GM23248 (cell line): ENCODE data around the gene SEC24D. TPM values are rescaled to one million over a fixed set of nuclear protein-coding genes. Genes with fewer than 3 reads are reported as not detected.
A peak's percentile ranks its signal among the peaks of the same experiment; 100 is the strongest.

Source experiments
- DNase-seq: peaks from one replicate; pipeline ENCODE4 v3.0.0-alpha.2; 2015
- H2AFZ ChIP-seq: fragments of 200-600 bp; sonication (generic); 2 replicates; pipeline ENCODE4 v1.6.1; 2016; ENCODE audit warnings: antibody characterized with exemption
- H3F3A ChIP-seq: fragments of 200-600 bp; sonication (generic); 2 replicates; pipeline ENCODE4 v1.6.1; 2016; ENCODE audit warnings: mild to moderate bottlenecking, antibody characterized with exemption, mixed run types; ENCODE audit not compliant: insufficient read depth
- H3K27ac ChIP-seq: fragments of 200-600 bp; sonication (generic); 2 replicates; pipeline ENCODE4 v1.5.1; 2016; ENCODE audit warnings: mild to moderate bottlenecking
- H3K27me3 ChIP-seq: fragments of 200-600 bp; sonication (generic); replicated peaks from 2 replicates; pipeline ENCODE4 v1.6.1; 2016; ENCODE audit warnings: mild to moderate bottlenecking; ENCODE audit not compliant: insufficient read depth
- H3K36me3 ChIP-seq: fragments of 200-600 bp; sonication (generic); 2 replicates; pipeline ENCODE4 v1.6.1; 2016; ENCODE audit warnings: low read depth, mild to moderate bottlenecking
- H3K4me1 ChIP-seq: fragments of 200-600 bp; sonication (generic); 2 replicates; pipeline ENCODE4 v1.6.1; 2016; ENCODE audit warnings: mild to moderate bottlenecking; ENCODE audit not compliant: insufficient read depth
- H3K4me2 ChIP-seq: fragments of 200-600 bp; sonication (generic); one replicate; pipeline ENCODE4 v1.6.1; 2016; ENCODE audit warnings: mild to moderate bottlenecking; ENCODE audit not compliant: unreplicated experiment
- H3K4me3 ChIP-seq: fragments of 200-600 bp; sonication (generic); 2 replicates; pipeline ENCODE4 v1.5.1; 2016; ENCODE audit warnings: mild to moderate bottlenecking
- H3K79me2 ChIP-seq: fragments of 200-600 bp; sonication (generic); 2 replicates; pipeline ENCODE4 v1.6.1; 2016; ENCODE audit warnings: mild to moderate bottlenecking; ENCODE audit not compliant: insufficient read depth
- H3K9ac ChIP-seq: fragments of 200-600 bp; sonication (generic); 2 replicates; pipeline ENCODE4 v1.6.1; 2016; ENCODE audit warnings: mild to moderate bottlenecking
- H3K9me2 ChIP-seq: fragments of 200-600 bp; sonication (generic); 2 replicates; pipeline ENCODE4 v1.6.1; 2016; ENCODE audit warnings: mixed run types, mild to moderate bottlenecking, moderate library complexity; ENCODE audit not compliant: insufficient read depth
- H3K9me3 ChIP-seq: fragments of 200-600 bp; sonication (generic); one replicate; pipeline ENCODE4 v1.6.1; 2017; ENCODE audit warnings: low read depth
- H4K20me1 ChIP-seq: fragments of 200-600 bp; sonication (generic); 2 replicates; pipeline ENCODE4 v1.6.0; 2016; ENCODE audit not compliant: insufficient read depth
- EZH2 ChIP-seq: fragments of 200-600 bp; sonication (generic); IDR thresholded peaks from 2 replicates; pipeline ENCODE4 v1.6.1; 2018; ENCODE audit warnings: antibody characterized with exemption, mild to moderate bottlenecking; ENCODE audit not compliant: insufficient read depth, poor library complexity, severe bottlenecking
- EZH2phosphoT487 ChIP-seq: fragments of 200-600 bp; sonication (generic); IDR thresholded peaks from 2 replicates; pipeline ENCODE4 v1.6.1; 2018; ENCODE audit warnings: antibody characterized with exemption, moderate library complexity, mild to moderate bottlenecking, low read depth; ENCODE audit not compliant: insufficient read depth
- WGBS, 2 experiments: methylation state at CpG; one replicate each; pipeline ENCODE4 v1.1.6; 2015 to 2017; ENCODE audit warnings: low lambda C conversion rate in 2 of 2, low coverage in 1 of 2; ENCODE audit errors: missing lambda C conversion rate in 2 of 2; 5-methylcytosine and 5-hydroxymethylcytosine counted together
- in situ Hi-C: fragments of 300-500 bp; cut with MboI; formaldehyde crosslinking; loops from 2 replicates; pipeline ENCODE4 v1.15.0; 2020
- polyA plus RNA-seq: library from polyadenylated mRNA; unstranded; fragments of >200 nt; fragmentation: Nextera tagmentation; extraction: Ambion mirVana; gene quantifications from 2 replicates; pipeline ENCODE4 v1.2.1, GENCODE V29; 2016
- total RNA-seq: library from RNA; depleted of rRNA; stranded (reverse); fragments of >200 nt; shearing (Covaris generic); gene quantifications from 2 replicates; pipeline ENCODE4 v1.2.3, GENCODE V29; 2014

The SEC24D gene
- total and polyA plus RNA-seq, 2 experiments from 2014 or later, result 136 to 148 TPM

DNA sequence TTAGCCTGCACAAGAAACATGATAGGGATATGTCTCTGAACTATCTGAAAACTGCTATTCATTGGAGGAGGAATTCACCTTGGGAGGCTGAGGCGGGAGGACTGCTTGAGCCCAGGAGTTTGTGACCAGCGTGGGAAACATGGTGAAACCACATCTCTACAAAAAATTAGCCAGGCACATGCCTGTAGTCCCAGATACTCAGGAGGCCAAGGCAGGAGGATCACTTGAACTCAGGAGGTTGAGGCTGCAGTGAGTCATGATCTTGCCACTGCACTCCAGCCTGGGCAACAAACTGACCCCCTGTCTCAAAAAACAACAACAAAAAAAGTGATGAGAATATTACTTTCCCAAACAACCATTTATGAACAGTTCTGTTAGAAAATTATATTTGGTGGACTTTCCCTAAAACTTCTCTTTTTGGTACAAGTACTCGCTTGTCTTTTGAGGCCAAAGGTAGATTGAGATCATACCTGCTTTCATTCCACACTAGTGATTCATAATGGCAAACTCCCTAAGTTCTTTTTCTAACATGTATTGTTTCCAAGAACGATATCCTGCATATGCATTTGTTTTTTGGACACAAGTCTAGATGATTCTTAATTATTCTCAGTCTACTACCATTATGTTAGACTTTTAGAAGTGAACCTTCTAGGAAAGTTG is 117.3 kb downstream of the SEC24D start:
- Histone ChIP-seq H3K4me1 (no peaks in the 10 kb centered on the region), H3K4me3 (no peak overlapping the region), H3F3A (peaks cover 80% of the 10 kb centered on the region), H3K27ac (no peak overlapping the region), H3K79me2 (peaks cover 8% of the 10 kb centered on the region; the same call in 1 of the 2 replicates), H3K27me3 (no peaks in the 10 kb centered on the region), H3K9me2 (no peaks in the 10 kb centered on the region), H4K20me1 (no peaks in the 10 kb centered on the region), H3K4me2 (no peak overlapping the region), H2AFZ (no peak overlapping the region), H3K9me3 (no peaks in the 10 kb centered on the region), H3K36me3 (peaks cover 47% of the 10 kb centered on the region), H3K9ac (no peak overlapping the region)
- in situ Hi-C loops, result no loop called here
- DNase-seq, result no peak
- WGBS, 2 experiments, result 82 to 89% methylated on average over 4 of the region's 4 CpGs
- TF ChIP-seq EZH2phosphoT487 (no peak), EZH2 (no peak)

DNA sequence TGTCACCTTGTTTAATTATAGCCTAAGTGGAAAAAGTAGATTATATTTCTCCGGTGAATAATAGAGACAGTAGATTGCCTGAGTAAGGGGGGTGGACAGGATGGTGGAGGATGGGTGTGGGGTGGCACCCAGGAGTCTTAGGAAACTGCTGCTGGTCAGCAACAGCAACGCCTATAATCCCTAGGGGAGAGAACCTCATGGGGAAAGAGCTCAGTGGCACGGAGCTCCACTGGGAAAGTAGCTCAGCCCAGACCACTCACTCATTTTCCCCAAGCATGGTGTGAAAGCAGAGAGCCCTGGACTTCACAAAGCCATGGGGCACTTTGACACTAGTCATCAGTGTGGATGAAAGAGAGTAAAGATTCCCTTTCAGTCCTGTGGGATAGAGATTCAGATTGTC is 119.6 kb downstream of the SEC24D start:
- H3K9me2 ChIP-seq, result no peaks in the 10 kb centered on the region
- no peak for DNase-seq
- no peaks in the 10 kb centered on the region for H3K79me2 ChIP-seq
- H3K4me3 ChIP-seq, result no peak overlapping the region
- in situ Hi-C loops, result no loop called here
- H4K20me1 ChIP-seq, result no peaks in the 10 kb centered on the region
- H3K36me3 ChIP-seq, result peaks cover 26% of the 10 kb centered on the region
- H2AFZ ChIP-seq, result no peak overlapping the region
- 0 out of 2 replicates have a peak overlapping the region, but pooled peaks have one; percentile 3 for H3K27ac ChIP-seq
- peaks cover 87% of the 10 kb centered on the region for H3F3A ChIP-seq
- no peaks in the 10 kb centered on the region for H3K9me3 ChIP-seq
- no peak overlapping the region for H3K9ac ChIP-seq
- no peaks in the 10 kb centered on the region for H3K27me3 ChIP-seq
- TF ChIP-seq EZH2phosphoT487, result no peak
- TF ChIP-seq EZH2, result no peak
- whole genome bisulfite sequencing, 2 experiments, result 69 to 76% methylated on average over 3 of the region's 3 CpGs
- no peak overlapping the region for H3K4me2 ChIP-seq
- H3K4me1 ChIP-seq, result peaks cover 6% of the 10 kb centered on the region; the same call in 1 of the 2 replicates

DNA sequence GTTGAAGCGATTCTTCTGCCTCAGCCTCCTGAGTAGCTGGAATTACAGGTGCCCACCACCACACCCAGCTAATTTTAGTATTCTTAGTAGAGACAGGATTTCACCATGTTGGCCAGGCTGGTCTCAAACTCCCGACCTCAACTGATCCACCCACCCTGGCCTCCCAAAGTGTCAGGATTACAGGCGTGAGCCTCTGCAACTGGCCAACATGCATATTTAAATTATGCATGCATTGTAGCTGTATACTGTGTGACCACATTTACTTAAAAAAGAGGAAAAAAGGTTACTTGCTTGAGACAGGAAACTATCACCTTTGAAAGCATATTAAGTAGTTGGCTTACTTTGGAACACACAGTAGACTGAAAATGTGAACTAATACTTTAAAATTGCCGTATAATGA is 121.2 kb downstream of the SEC24D start:
- DNase-seq, result no peak
- H3K4me1 ChIP-seq, result peaks cover 14% of the 10 kb centered on the region
- peaks cover 84% of the 10 kb centered on the region for H3F3A ChIP-seq
- H3K9me2 ChIP-seq, result no peaks in the 10 kb centered on the region
- no peak overlapping the region for H3K9ac ChIP-seq
- H4K20me1 ChIP-seq, result no peaks in the 10 kb centered on the region
- H3K4me3 ChIP-seq, result no peak overlapping the region
- in situ Hi-C loops, result no loop called here
- H2AFZ ChIP-seq, result no peak overlapping the region
- H3K36me3 ChIP-seq, result peaks cover 20% of the 10 kb centered on the region
- TF ChIP-seq EZH2 (no peak), EZH2phosphoT487 (no peak)
- H3K4me2 ChIP-seq, result no peak overlapping the region
- no peaks in the 10 kb centered on the region for H3K9me3 ChIP-seq
- no peaks in the 10 kb centered on the region for H3K27me3 ChIP-seq
- H3K79me2 ChIP-seq, result no peaks in the 10 kb centered on the region
- H3K27ac ChIP-seq, result no peak overlapping the region
- WGBS, 2 experiments, result 85 to 92% methylated on average over 4 of the region's 4 CpGs

DNA sequence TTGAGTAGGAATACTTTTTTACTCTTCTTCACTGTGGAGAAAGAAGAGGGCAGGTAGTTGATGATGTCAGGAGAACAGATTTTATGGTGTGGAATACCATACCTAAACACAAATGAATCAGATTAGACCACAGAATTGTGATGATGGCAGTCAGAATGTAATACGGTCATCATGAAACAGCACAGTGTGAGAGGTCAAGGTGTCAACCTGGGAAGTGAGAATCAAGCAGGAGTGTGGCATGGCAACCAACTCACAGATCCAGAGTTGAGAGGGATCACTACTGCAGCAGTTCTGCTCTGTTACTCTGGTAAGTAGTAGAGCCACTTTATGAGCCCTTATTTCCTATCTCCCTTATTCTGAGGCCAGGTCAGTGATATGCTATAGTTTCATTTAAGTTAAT is 123.1 kb downstream of the SEC24D start:
- H3K79me2 ChIP-seq, result no peaks in the 10 kb centered on the region
- H3K27me3 ChIP-seq, result no peaks in the 10 kb centered on the region
- peaks cover 26% of the 10 kb centered on the region for H3K36me3 ChIP-seq
- no peaks in the 10 kb centered on the region for H4K20me1 ChIP-seq
- H3K27ac ChIP-seq, result peak overlapping the region; percentile 42
- no peak overlapping the region for H2AFZ ChIP-seq
- H3F3A ChIP-seq, result peaks cover 67% of the 10 kb centered on the region
- peak; percentile 54 for DNase-seq
- no peak overlapping the region for H3K4me2 ChIP-seq
- H3K4me3 ChIP-seq, result no peak overlapping the region
- no peak overlapping the region for H3K9ac ChIP-seq
- 23 to 41% methylated on average over 1 of the region's 1 CpG for WGBS, 2 experiments
- H3K4me1 ChIP-seq, result peaks cover 14% of the 10 kb centered on the region
- in situ Hi-C loops, result no loop called here
- H3K9me2 ChIP-seq, result no peaks in the 10 kb centered on the region
- no peak for TF ChIP-seq EZH2
- no peak for TF ChIP-seq EZH2phosphoT487
- H3K9me3 ChIP-seq, result no peaks in the 10 kb centered on the region

DNA sequence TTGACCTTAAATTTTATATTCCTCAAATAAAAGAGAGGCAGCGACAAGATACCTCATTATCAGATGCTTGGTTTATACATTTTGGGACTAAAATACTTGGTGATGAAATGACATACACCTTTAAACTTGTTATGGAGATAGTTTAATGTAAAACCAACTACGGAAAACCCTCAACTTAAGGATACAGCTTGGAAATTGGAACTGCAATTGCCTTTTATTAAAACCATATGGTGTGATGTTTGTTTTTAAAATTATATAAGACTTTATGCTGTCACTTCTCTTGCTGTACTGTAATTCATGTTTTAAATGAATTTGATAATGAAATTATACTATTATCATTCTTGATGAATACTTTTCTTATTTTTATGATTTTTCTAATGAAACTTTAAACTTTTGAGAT is 124.9 kb downstream of the SEC24D start:
- H2AFZ ChIP-seq, result no peak overlapping the region
- H3K9me3 ChIP-seq, result no peaks in the 10 kb centered on the region
- H3K79me2 ChIP-seq, result no peaks in the 10 kb centered on the region
- in situ Hi-C loops, result no loop called here
- no peak overlapping the region for H3K4me2 ChIP-seq
- WGBS, 2 experiments, result 47 to 55% methylated on average over 2 of the region's 2 CpGs
- no peaks in the 10 kb centered on the region for H4K20me1 ChIP-seq
- H3K9me2 ChIP-seq, result no peaks in the 10 kb centered on the region
- TF ChIP-seq EZH2phosphoT487, result no peak
- no peak for TF ChIP-seq EZH2
- peaks cover 49% of the 10 kb centered on the region for H3F3A ChIP-seq
- peak; percentile 26 for DNase-seq
- H3K4me3 ChIP-seq, result no peak overlapping the region
- no peaks in the 10 kb centered on the region for H3K27me3 ChIP-seq
- H3K36me3 ChIP-seq, result peaks cover 40% of the 10 kb centered on the region
- H3K4me1 ChIP-seq, result peaks cover 14% of the 10 kb centered on the region
- no peak overlapping the region for H3K9ac ChIP-seq
- no peak overlapping the region for H3K27ac ChIP-seq
